Activated CD4-positive, CD25-positive, alpha-beta regulatory T cell treated with anti-CD3 and anti-CD28 coated beads, Interleukin-2, amount 50 U/mL, for 24 hours (primary cell): ENCODE measurements around the gene GIT1.

Source experiments
- ATAC-seq, 2 donors: fragments of 150-1000 bp; cut with Tn5 transposase; one replicate each; pipeline ENCODE4 v1.10.0; 2021; ENCODE audit warnings: mild to moderate bottlenecking in 1 of 2, moderate library complexity in 1 of 2

GIT1 gene

GRCh38 chr17:29589524-29590410 is at the start of gene GIT1:
Gene GIT1, minus strand, starts transcription at chr17:29589648. Its CDS starts 270 bp downstream, at chr17:29589378.
- ATAC-seq: peak; percentile 75 to 78

GRCh38 chr17:29633886-29634285 is 44.4 kb upstream of the GIT1 start:
- no peak for ATAC-seq

GRCh38 chr17:29630630-29631193 is 41.3 kb upstream of the GIT1 start:
- no peak for ATAC-seq

GRCh38 chr17:29629839-29630238 is 40.4 kb upstream of the GIT1 start:
- no peak for ATAC-seq

- no peak for ATAC-seq
These were observed 39.2 kb upstream of the GIT1 start for GRCh38 chr17:29628644-29629043.

GRCh38 chr17:29627951-29628350 is 38.5 kb upstream of the GIT1 start:
- ATAC-seq: no peak

GRCh38 chr17:29625037-29625750 is 35.7 kb upstream of the GIT1 start:
- no peak for ATAC-seq

- ATAC-seq: peak in 1 of 2 donors; percentile 19
These were observed 35.1 kb upstream of the GIT1 start for GRCh38 chr17:29624586-29624985.

GRCh38 chr17:29623283-29623647 is 33.8 kb upstream of the GIT1 start:
- no peak for ATAC-seq

- peak; percentile 25 to 42 for ATAC-seq
These were observed 33.2 kb upstream of the GIT1 start, which contains the start of gene CORO6 for GRCh38 chr17:29622337-29623282. Gene CORO6, minus strand, starts transcription at chr17:29622912. Its CDS starts 1,491 bp downstream, at chr17:29621421.

GRCh38 chr17:29621751-29622194 is 32.3 kb upstream of the GIT1 start:
- ATAC-seq: no peak

GRCh38 chr17:29620779-29621500 is 31.5 kb upstream of the GIT1 start:
- ATAC-seq: no peak

GRCh38 chr17:29620271-29620670 is 30.8 kb upstream of the GIT1 start:
- ATAC-seq: no peak

- no peak for ATAC-seq
These were observed 29.8 kb upstream of the GIT1 start for GRCh38 chr17:29619251-29619650.

GRCh38 chr17:29618272-29619065 is 29.0 kb upstream of the GIT1 start:
- ATAC-seq: no peak

- peak; percentile 45 to 51 for ATAC-seq
These were observed 28.2 kb upstream of the GIT1 start for GRCh38 chr17:29617481-29618271.

GRCh38 chr17:29617125-29617480 is 27.7 kb upstream of the GIT1 start:
- peak; percentile 72 to 73 for ATAC-seq

GRCh38 chr17:29616300-29617048 is 27.0 kb upstream of the GIT1 start:
- no peak for ATAC-seq
